PFSK-1 (cell line): ENCODE data around the gene PC.

ENCODE experiments used
- POLR2AphosphoS5 ChIP-seq: IDR thresholded peaks from 2 replicates; pipeline ENCODE4 v1.6.1; 2012; ENCODE audit warnings: low read depth, mild to moderate bottlenecking, control low read depth, low read length, moderate library complexity
- SIN3A ChIP-seq: IDR thresholded peaks from 2 replicates; pipeline ENCODE4 v1.6.1; 2012; ENCODE audit warnings: mild to moderate bottlenecking, low read length, moderate library complexity, borderline replicate concordance; ENCODE audit not compliant: insufficient read depth
- TF ChIP-seq, protein P1 (sequence below), 2 experiments: IDR thresholded peaks; 2 replicates each; pipeline versions ENCODE4 v1.6.1 to v1.8.0; 2011 to 2012; ENCODE audit warnings: low read depth in 2 of 2, low read length in 2 of 2, control low read depth in 1 of 2, inconsistent platforms in 1 of 2, mild to moderate bottlenecking in 1 of 2, moderate library complexity in 1 of 2; ENCODE audit not compliant: insufficient read depth in 1 of 2

GRCh38 chr11:66883016-66883965, 74.9 kb downstream of the PC start:
- TF ChIP-seq, protein P1, sequence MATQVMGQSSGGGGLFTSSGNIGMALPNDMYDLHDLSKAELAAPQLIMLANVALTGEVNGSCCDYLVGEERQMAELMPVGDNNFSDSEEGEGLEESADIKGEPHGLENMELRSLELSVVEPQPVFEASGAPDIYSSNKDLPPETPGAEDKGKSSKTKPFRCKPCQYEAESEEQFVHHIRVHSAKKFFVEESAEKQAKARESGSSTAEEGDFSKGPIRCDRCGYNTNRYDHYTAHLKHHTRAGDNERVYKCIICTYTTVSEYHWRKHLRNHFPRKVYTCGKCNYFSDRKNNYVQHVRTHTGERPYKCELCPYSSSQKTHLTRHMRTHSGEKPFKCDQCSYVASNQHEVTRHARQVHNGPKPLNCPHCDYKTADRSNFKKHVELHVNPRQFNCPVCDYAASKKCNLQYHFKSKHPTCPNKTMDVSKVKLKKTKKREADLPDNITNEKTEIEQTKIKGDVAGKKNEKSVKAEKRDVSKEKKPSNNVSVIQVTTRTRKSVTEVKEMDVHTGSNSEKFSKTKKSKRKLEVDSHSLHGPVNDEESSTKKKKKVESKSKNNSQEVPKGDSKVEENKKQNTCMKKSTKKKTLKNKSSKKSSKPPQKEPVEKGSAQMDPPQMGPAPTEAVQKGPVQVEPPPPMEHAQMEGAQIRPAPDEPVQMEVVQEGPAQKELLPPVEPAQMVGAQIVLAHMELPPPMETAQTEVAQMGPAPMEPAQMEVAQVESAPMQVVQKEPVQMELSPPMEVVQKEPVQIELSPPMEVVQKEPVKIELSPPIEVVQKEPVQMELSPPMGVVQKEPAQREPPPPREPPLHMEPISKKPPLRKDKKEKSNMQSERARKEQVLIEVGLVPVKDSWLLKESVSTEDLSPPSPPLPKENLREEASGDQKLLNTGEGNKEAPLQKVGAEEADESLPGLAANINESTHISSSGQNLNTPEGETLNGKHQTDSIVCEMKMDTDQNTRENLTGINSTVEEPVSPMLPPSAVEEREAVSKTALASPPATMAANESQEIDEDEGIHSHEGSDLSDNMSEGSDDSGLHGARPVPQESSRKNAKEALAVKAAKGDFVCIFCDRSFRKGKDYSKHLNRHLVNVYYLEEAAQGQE (IDR thresholded peaks at IDR 0.05; ENCODE audit: insufficient read depth in 1 of 2, low read depth in 2 of 2, low read length in 2 of 2): no peak
- TF ChIP-seq POLR2AphosphoS5 (no peak), SIN3A (no peak)
